ENCODE measurements around the gene SLC38A9. TPM values are rescaled to one million over a fixed set of nuclear protein-coding genes. Genes with fewer than 3 reads are reported as not detected.

The SLC38A9 gene
- total and polyA plus RNA-seq, 7 donors: 2.4 to 56.5 (median 12.5) TPM

GRCh38 chr5:55594671-55595070 is 117.5 kb downstream of the SLC38A9 start:
- WGBS, 2 donors: 92 to 93% methylated on average over 2 of the region's 2 CpGs
- Histone ChIP-seq H3K9me3 (no peaks in the 10 kb centered on the region), H3K27ac (peak overlapping the region in 1 of 4 donors; percentile 11), H3K36me3 (no peaks in the 10 kb centered on the region), H3K27me3 (no peaks in the 10 kb centered on the region), H3K4me3 (no peak overlapping the region), H3K4me1 (peaks cover 0 to 46% (median 28%) of the 10 kb centered on the region in 4 donors)
- no peak for DNase-seq
- intact Hi-C loops (cut with DNase I): no loop called here
- no peak for TF ChIP-seq POLR2AphosphoS5 (IDR thresholded peaks at IDR 0.05)
- TF ChIP-seq CTCF (IDR thresholded peaks at IDR 0.05): no peak
- no peak for TF ChIP-seq POLR2A (IDR thresholded peaks at IDR 0.05)

- DNase-seq: no peak
- WGBS, 2 donors: 74 to 83% methylated on average over 3 of the region's 3 CpGs
- peaks cover 0 to 33% (median 18%) of the 10 kb centered on the region in 4 donors for H3K4me1 ChIP-seq
- no peak overlapping the region for H3K27ac ChIP-seq
- intact Hi-C loops (cut with DNase I): no loop called here
- no peaks in the 10 kb centered on the region for H3K27me3 ChIP-seq
- no peak overlapping the region for H3K4me3 ChIP-seq
- no peaks in the 10 kb centered on the region for H3K9me3 ChIP-seq
- H3K36me3 ChIP-seq: no peaks in the 10 kb centered on the region
- TF ChIP-seq CTCF (IDR thresholded peaks at IDR 0.05) (no peak), POLR2AphosphoS5 (IDR thresholded peaks at IDR 0.05) (no peak), POLR2A (IDR thresholded peaks at IDR 0.05) (no peak), EP300 (IDR thresholded peaks at IDR 0.05) (no peak)
These were observed 119.0 kb downstream of the SLC38A9 start for GRCh38 chr5:55593115-55593472.

GRCh38 chr5:55592388-55593114 is 119.6 kb downstream of the SLC38A9 start:
- Histone ChIP-seq H3K4me3 (no peak overlapping the region), H3K9me3 (no peaks in the 10 kb centered on the region), H3K27ac (peak overlapping the region in 2 of 4 donors; percentile 8 to 18), H3K36me3 (no peaks in the 10 kb centered on the region), H3K27me3 (no peaks in the 10 kb centered on the region), H3K4me1 (peaks cover 0 to 28% (median 13%) of the 10 kb centered on the region in 4 donors)
- 90 to 94% methylated on average over 5 of the region's 5 CpGs for WGBS, 2 donors
- TF ChIP-seq EP300 (IDR thresholded peaks at IDR 0.05) (no peak), POLR2A (IDR thresholded peaks at IDR 0.05) (no peak), CTCF (IDR thresholded peaks at IDR 0.05) (no peak), POLR2AphosphoS5 (IDR thresholded peaks at IDR 0.05) (no peak)
- intact Hi-C loops (cut with DNase I): no loop called here
- DNase-seq: no peak

GRCh38 chr5:55591686-55592085 is 120.4 kb downstream of the SLC38A9 start:
- Histone ChIP-seq H3K4me1 (peaks cover 0 to 19% (median 4%) of the 10 kb centered on the region in 4 donors), H3K36me3 (no peaks in the 10 kb centered on the region), H3K4me3 (no peak overlapping the region), H3K27me3 (no peaks in the 10 kb centered on the region), H3K27ac (peak overlapping the region in 1 of 4 donors; percentile 8), H3K9me3 (no peaks in the 10 kb centered on the region)
- 90 to 96% methylated on average over 4 of the region's 4 CpGs for WGBS, 2 donors
- no peak for DNase-seq
- TF ChIP-seq POLR2A (IDR thresholded peaks at IDR 0.05): no peak
- TF ChIP-seq EP300 (IDR thresholded peaks at IDR 0.05): no peak
- TF ChIP-seq POLR2AphosphoS5 (IDR thresholded peaks at IDR 0.05): no peak
- TF ChIP-seq CTCF (IDR thresholded peaks at IDR 0.05): no peak
- intact Hi-C loops (cut with DNase I): no loop called here
